GM18909 (cell line): ENCODE measurements around the gene GULP1.

ENCODE experiments used
- ATAC-seq: cut with Tn5 transposase; IDR thresholded peaks from one replicate; pipeline ENCODE4 v1.9.1; 2021; ENCODE audit warnings: mild to moderate bottlenecking; ENCODE audit not compliant: unreplicated experiment, poor library complexity

The GULP1 gene

GRCh38 chr2:188622601-188623260 lies 331.1 kb downstream of the GULP1 start:
- ATAC-seq: no peak

GRCh38 chr2:188623995-188624643 lies 332.4 kb downstream of the GULP1 start:
- ATAC-seq: no peak

GRCh38 chr2:188627471-188627870 lies 335.8 kb downstream of the GULP1 start:
- no peak for ATAC-seq

GRCh38 chr2:188628989-188629752 lies 337.5 kb downstream of the GULP1 start:
- ATAC-seq: no peak

GRCh38 chr2:188629753-188630527 lies 338.3 kb downstream of the GULP1 start:
- no peak for ATAC-seq

GRCh38 chr2:188631037-188631809 lies 339.5 kb downstream of the GULP1 start:
- ATAC-seq: no peak

GRCh38 chr2:188634656-188635055 lies 343.0 kb downstream of the GULP1 start:
- no peak for ATAC-seq
